IPS-20b (cell line): ENCODE measurements around the gene CUL1.
"Not testable (repeated sequence)": the region's sequence is repeated elsewhere in the genome, so short reads cannot be mapped to it uniquely, and the experiment has no call there.

Experiments
- H3K27ac ChIP-seq: one replicate; pipeline ENCODE4 v1.5.1; 2013; ENCODE audit warnings: low read length
- H3K27me3 ChIP-seq: 2 replicates; pipeline ENCODE4 v1.6.1; 2013; ENCODE audit warnings: mild to moderate bottlenecking, low read length, inconsistent platforms; ENCODE audit not compliant: insufficient read depth
- H3K36me3 ChIP-seq: 2 replicates; pipeline ENCODE4 v1.6.1; 2013; ENCODE audit warnings: low read depth, mild to moderate bottlenecking, inconsistent platforms, low read length, moderate library complexity; ENCODE audit not compliant: insufficient read depth
- H3K4me1 ChIP-seq: 2 replicates; pipeline ENCODE4 v1.6.1; 2013; ENCODE audit warnings: mild to moderate bottlenecking, control low read depth, inconsistent platforms, low read length, moderate library complexity; ENCODE audit not compliant: insufficient read depth
- H3K4me3 ChIP-seq: 2 replicates; pipeline ENCODE4 v1.5.1; 2013; ENCODE audit warnings: mild to moderate bottlenecking, low read length, inconsistent platforms
- H3K9ac ChIP-seq: 2 replicates; pipeline ENCODE4 v1.6.1; 2013; ENCODE audit warnings: low read depth, mild to moderate bottlenecking, inconsistent platforms, low read length, moderate library complexity
- H3K9me3 ChIP-seq: 2 replicates; pipeline ENCODE4 v1.6.1; 2013; ENCODE audit warnings: mild to moderate bottlenecking, low read depth, low read length, inconsistent platforms; ENCODE audit not compliant: insufficient read depth

The CUL1 gene

DNA sequence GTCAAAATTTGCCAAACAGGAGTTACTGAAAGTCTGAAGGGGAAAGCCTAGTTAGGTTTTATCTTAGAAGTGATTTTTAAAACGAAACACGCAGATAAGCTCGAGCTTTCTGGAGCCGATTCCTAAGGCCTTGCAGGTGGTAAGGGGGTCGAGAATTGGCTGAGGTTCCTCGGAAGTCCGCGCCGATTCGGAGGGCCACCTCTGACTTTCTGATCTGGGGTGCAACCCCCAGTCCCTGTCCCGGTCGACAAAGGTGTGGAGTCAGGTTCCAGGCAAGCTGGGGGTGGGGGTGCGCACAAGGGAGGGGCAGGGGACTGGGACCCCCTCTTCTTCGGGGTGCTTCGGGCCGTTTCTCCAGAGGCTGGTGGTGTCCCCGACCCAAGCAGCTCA is 701 bp upstream of the CUL1 start:
- Histone ChIP-seq H3K27me3 (no peaks in the 10 kb centered on the region; the same call in 1 of the 2 replicates), H3K36me3 (no peaks in the 10 kb centered on the region), H3K9me3 (no peaks in the 10 kb centered on the region), H3K4me1 (peaks cover 31% of the 10 kb centered on the region), H3K27ac (peak overlapping the region; percentile 88), H3K4me3 (peak overlapping the region; percentile 88), H3K9ac (peak overlapping the region; percentile 91)

DNA sequence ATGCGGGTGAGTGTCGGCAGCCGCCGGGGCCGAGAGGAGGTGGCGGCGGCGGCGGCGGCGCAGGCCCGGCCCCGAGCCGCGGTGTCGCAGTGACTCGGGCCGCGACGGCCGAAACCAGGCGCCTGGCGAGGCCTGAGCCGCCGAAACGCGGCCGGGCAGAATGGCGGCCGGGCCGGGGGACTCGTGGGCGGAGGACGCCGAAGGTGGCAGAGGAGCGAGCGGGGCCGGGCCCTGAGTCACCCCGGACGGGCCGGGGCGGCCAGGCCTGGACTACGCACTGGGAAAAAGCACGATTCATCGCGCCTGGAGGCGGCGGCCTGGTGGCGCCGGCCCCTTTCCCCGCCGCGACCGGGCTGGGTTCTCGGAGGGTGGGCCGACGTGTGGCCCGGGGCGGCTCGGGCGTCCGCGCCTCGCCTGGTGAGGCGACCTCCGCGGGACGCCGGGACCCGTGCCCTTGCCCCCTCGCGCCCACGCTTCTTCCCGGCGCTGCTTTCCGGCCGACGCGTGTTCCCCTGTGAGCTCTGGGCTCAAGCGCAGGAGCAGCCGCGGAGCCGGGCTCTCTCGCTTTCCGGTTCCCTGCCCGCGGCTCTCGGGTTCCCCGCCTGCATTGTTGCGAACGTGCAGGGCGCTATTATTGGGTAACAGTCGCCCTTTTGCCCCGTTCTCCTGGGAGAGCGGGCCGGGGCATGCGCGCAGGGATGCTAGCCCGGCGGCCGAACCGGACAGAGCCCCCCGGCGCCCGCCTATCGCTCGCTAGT is 500 bp downstream of the CUL1 start:
- H3K4me1 ChIP-seq = peaks cover 36% of the 10 kb centered on the region
- no peaks in the 10 kb centered on the region; the same call in 1 of the 2 replicates for H3K27me3 ChIP-seq
- H3K36me3 ChIP-seq = no peaks in the 10 kb centered on the region
- peak overlapping the region; percentile 88 for H3K4me3 ChIP-seq
- H3K9ac ChIP-seq = peak overlapping the region; percentile 91
- H3K27ac ChIP-seq = peak overlapping the region; percentile 39
- no peaks in the 10 kb centered on the region for H3K9me3 ChIP-seq

DNA sequence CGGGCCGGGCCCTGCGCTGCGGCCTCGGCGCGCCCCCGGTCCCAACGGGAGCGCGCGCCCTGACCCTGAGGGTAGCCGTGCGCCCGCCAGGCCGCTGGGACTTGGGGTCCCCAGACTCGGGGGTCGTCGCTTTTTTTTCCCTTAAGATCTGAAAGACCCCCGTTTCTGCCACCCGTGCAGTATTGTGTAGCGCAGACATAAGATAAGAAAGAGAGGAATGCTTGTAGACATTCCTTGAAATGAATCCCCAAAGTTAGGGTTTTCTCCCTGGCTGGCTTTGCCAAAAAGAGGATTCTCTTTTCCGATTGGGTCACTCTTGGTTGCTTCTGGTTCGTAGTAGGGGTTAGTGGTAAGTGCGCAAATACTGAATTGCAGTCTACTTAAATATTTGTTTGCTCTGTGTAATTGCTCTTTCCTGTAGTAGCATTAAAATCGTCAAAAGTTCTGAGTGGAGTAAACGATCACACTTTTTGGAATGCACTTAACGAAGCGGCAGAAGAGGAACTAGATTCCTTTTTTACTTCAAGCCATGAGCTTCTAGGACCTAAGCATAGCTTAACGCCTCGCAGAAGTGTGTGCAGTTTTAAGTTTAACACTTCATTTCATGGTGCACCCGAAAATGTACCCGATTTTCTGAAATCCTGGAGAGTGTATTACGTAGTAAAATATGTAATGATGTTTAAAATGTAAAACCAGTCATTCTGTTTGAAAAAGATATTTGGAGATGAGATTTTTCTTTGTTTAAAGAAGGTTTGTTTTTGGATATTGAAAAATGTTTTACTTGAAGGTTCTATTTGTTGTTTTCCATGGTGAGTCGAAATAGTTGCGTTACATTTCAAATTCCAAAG is 1.3 kb downstream of the CUL1 start:
- Histone ChIP-seq H3K4me3 (peak overlapping the region; percentile 88), H3K4me1 (peaks cover 42% of the 10 kb centered on the region), H3K27ac (peak overlapping the region; percentile 31), H3K9me3 (no peaks in the 10 kb centered on the region), H3K27me3 (no peaks in the 10 kb centered on the region; the same call in 1 of the 2 replicates), H3K36me3 (no peaks in the 10 kb centered on the region), H3K9ac (peak overlapping the region; percentile 91)

DNA sequence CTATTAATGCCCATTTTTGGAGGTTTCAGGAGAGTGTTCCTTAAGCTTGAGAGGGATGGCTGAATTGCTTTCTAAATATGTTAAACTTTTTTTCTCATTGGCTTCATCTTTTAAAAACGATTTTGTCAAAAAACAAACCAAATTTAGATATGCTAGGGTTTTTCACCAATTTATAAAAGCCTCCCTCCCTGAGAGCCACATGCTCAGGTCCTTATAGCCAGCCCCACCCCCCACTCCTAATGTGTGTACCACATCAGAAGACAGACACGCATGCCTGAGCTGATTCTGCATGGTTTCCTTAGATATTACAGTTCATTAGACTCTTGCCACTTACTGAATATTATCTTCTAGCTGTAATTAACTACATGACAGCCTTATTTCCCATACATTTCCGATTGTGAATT is 2.0 kb downstream of the CUL1 start:
- Histone ChIP-seq H3K4me3 (peak overlapping the region; percentile 88), H3K27ac (no peak overlapping the region), H3K27me3 (no peaks in the 10 kb centered on the region; the same call in 1 of the 2 replicates), H3K9ac (peak overlapping the region; percentile 91; the same call in 1 of the 2 replicates), H3K4me1 (peaks cover 48% of the 10 kb centered on the region), H3K9me3 (no peaks in the 10 kb centered on the region), H3K36me3 (no peaks in the 10 kb centered on the region)

DNA sequence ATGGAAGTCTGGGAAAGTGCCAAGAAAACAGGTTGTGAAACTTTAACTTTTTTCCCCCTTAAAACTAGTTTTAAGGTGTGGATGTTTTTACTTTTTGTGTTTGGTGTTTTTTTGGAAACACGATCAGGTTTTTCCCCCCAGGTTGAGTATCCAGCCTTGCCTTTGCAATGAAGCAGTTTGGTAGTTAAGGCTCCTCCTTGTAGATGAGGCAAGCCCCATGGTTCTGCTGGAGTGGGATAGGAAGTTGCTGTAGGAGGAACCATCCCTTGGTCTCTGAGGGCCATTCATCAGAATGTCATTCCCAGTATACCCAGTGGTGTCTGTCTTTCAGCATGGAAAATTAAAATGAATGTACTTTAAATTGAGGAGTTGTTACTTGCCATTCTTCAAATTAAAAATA is 2.7 kb downstream of the CUL1 start:
- Histone ChIP-seq H3K9me3 (no peaks in the 10 kb centered on the region), H3K9ac (peak overlapping the region; percentile 91; the same call in 1 of the 2 replicates), H3K4me3 (peak overlapping the region; percentile 88), H3K36me3 (no peaks in the 10 kb centered on the region), H3K27ac (no peak overlapping the region), H3K4me1 (peaks cover 55% of the 10 kb centered on the region), H3K27me3 (no peaks in the 10 kb centered on the region; the same call in 1 of the 2 replicates)

DNA sequence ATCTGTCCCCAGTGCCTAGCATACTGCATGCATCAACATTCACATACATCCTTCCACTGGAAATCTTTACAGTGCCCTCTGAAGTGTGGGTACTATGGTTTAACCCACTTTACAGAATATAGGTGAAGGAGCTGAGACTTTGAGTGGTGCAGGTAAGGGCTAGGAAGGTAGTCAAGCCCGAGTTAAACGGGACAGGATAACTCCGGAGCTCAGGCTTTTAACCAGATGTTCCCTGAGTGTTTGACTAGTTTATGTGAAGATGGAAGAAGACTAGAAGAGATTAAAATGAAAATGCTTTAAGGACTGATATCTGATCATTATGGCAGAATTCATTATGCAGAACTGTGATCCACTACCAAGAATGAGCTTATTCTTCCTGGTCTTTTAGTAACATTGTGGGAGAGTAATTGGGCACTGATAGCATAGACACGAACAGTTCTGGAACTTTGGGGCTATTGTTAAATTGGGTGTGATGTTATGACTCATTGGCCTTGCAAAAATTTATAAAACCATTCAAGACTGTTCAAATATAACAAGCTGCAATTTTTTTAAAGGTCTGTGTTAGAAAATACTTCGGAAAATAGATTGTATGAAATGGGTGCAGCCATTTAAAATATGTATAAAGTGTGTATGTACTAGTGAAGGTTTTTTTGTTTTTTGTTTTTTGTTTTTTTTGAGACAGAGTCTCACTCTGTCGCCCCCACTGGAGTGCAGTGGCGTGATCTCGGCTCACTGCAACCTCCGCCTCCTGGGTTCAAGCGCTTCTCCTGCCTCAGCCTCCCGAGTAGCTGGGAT is 4.4 kb downstream of the CUL1 start:
- Histone ChIP-seq H3K4me3 (no peak overlapping the region), H3K4me1 (peaks cover 52% of the 10 kb centered on the region), H3K27me3 (no peaks in the 10 kb centered on the region), H3K36me3 (no peaks in the 10 kb centered on the region), H3K27ac (no peak overlapping the region), H3K9me3 (no peaks in the 10 kb centered on the region), H3K9ac (no peak overlapping the region)

DNA sequence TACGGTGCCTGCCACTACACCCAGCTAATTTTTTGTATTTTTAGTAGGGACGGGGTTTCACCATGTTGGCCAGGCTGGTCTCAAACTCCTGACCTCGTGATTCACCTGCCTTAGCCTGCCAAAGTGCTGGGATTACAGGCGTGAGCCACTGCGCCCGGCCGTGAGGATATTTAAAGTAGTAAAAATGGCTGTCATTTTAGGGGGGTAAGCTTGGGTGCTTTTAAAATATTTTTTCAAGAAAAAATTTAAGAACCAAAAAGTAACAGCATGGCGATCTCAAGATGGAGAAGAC is 4.9 kb downstream of the CUL1 start:
- H3K4me3 ChIP-seq, H3K27ac ChIP-seq, H3K9me3 ChIP-seq, H3K36me3 ChIP-seq, H3K9ac ChIP-seq, H3K27me3 ChIP-seq: not testable (repeated sequence)
- H3K4me1 ChIP-seq = peaks cover 57% of the 10 kb centered on the region

DNA sequence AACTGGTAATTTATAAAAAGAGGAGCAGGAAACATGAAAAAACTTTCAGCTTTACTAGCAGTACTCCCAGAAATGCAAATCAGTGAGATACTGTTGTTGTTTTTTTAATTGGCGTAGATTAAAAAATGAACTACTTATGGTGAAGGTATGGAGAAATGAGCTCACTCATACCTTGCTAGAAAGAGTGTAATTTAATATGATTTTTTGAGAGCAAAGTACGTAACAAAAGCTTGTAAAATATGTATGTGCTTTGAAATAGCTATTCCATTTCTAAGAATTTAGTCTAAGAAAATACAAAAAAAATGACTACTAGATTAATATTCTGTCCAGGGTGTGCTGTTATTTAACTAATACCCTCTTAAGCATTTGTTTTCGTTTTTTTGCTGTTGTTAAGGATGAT is 5.5 kb downstream of the CUL1 start:
- Histone ChIP-seq H3K27ac (no peak overlapping the region), H3K4me1 (peaks cover 63% of the 10 kb centered on the region), H3K27me3 (no peaks in the 10 kb centered on the region), H3K4me3 (no peak overlapping the region), H3K36me3 (no peaks in the 10 kb centered on the region), H3K9me3 (no peaks in the 10 kb centered on the region), H3K9ac (no peak overlapping the region)

DNA sequence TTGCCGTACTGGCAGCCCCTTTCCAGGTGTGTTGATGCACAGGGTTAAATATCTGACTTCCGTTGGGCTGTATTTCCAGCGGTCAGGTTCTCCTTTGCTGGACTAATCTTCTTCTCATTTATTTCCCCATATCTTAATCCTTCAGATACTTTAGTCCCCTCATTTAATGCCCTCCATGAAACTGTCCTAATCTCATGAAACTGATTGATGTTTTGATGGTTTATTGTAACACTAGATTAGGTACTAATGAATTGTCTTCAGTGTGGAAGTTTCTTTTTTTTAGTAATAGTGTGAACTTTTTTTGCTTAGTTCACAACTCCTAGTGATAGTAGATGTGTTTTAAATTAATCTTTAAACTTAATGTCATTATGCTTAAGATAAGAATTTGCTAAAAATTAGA is 6.3 kb downstream of the CUL1 start:
- Histone ChIP-seq H3K27me3 (no peaks in the 10 kb centered on the region), H3K4me3 (no peak overlapping the region), H3K36me3 (no peaks in the 10 kb centered on the region), H3K4me1 (peaks cover 65% of the 10 kb centered on the region), H3K27ac (no peak overlapping the region), H3K9me3 (no peaks in the 10 kb centered on the region), H3K9ac (no peak overlapping the region)

DNA sequence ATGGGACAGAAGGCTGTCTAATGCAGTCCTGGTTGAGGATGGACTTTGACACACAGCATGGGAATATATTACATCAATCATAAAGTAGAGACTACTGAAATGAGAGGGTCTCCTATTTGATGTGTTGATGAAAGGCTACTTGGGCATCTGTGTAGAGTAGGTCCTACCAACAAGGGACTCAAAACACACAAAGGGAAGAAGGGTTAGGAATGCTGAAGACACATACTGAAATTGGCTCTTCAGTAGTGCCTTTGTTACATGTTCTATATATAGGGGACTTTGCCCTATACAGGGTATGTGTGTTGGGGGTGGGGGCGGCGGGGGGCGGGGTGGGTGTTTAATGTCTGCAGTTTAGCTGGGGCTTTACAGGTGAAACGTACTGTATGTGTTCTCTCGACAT is 7.7 kb downstream of the CUL1 start:
- Histone ChIP-seq H3K9me3 (no peaks in the 10 kb centered on the region), H3K27ac (no peak overlapping the region), H3K27me3 (no peaks in the 10 kb centered on the region), H3K36me3 (no peaks in the 10 kb centered on the region), H3K4me3 (no peak overlapping the region), H3K4me1 (peaks cover 58% of the 10 kb centered on the region), H3K9ac (no peak overlapping the region)

DNA sequence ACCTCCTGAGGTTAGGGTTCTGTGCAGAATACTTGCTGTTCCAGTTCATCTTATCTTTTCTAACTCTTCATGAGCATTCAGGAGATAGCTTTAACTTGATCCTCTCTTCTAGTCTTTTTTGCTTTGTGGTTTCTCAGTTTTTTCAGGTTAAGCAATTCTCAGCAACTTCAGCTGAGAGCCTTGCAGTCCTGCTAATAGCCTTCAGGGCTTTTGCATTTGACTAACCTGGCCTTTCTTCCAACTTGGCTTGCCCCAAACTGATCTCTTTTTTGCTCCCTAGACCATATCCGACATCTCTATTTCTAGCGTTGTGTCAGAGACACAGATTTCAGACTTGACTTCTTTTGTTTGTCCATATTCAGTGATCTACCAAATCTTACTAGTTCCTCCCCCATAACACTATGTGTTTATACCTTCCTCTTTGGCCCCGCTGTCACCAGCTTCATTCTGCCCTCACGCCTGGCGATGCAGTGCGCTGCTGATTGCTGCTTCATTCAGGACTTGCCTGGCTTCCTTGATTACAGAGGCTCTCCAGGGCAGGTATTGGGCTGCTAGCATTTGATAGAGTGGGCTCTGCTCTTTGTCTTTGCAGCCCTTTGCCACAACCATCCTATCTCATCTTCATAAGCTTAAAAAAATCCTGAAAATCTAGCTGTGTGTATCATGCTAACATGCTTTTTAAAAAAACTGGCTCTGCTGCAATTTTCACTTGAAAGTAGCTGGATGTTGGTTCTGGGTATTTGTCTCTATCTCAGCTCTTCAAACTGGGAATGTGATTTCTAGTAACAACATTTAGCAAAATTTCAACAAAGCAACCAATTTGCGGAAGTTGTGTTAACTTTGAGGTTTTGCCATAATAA is 9.6 kb downstream of the CUL1 start:
- no peaks in the 10 kb centered on the region for H3K9me3 ChIP-seq
- peak overlapping the region; percentile 20; the same call in 1 of the 2 replicates for H3K4me3 ChIP-seq
- H3K27ac ChIP-seq = no peak overlapping the region
- H3K4me1 ChIP-seq = peaks cover 42% of the 10 kb centered on the region
- no peaks in the 10 kb centered on the region for H3K27me3 ChIP-seq
- no peak overlapping the region; the same call in 1 of the 2 replicates for H3K9ac ChIP-seq
- H3K36me3 ChIP-seq = no peaks in the 10 kb centered on the region
